Measurements from ENCODE around the gene DGKB. TPM values are rescaled to one million over a fixed set of nuclear protein-coding genes. Genes with fewer than 3 reads are reported as not detected.

DGKB gene
- total RNA-seq, 1 donor from 2014 or later, result 2.9 TPM

- no peak for DNase-seq
Measured at GRCh38 chr7:14377646-14378266, 524.8 kb downstream of the DGKB start.

DNA sequence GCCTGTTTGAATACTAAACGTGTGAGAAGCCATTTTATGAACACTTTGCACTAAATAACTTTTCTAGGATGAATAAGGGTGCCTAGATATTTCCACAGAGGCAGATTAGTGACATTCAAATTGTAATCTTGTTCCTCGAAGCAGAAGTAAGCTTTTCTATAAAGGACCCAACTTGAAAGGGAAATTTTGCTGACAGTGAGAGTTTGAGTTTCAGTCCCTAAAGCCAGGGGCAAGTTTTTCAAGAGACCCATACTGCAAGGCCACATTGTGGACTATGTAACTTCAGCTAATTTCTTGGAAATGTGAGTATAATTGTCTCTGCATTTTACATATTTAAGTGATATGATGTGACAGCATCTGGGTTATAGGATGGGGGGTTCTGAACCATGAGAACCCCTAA lies 525.8 kb downstream of the DGKB start:
- no peak for DNase-seq

DNA sequence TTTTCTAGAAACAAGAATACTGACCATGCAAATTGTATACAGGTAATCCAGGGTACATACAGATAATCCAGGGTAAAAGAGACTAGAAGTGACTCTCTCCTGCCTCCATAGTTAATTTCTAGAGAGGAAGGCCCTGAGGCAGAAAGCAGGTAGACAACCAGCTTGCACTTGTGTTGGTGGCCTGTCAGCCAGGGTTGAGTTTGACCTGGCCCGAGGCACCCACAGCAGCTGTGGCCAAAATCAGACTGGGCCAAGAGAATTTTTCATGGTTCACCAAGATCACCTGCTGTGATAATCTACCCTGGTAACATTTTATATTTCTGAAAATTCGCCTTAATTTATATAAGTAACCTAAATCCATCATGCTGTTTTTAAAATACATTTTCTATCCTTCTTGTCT lies 526.6 kb downstream of the DGKB start:
- DNase-seq, result no peak

GRCh38 chr7:14374336-14374735 lies 528.2 kb downstream of the DGKB start:
- no peak for DNase-seq

DNA sequence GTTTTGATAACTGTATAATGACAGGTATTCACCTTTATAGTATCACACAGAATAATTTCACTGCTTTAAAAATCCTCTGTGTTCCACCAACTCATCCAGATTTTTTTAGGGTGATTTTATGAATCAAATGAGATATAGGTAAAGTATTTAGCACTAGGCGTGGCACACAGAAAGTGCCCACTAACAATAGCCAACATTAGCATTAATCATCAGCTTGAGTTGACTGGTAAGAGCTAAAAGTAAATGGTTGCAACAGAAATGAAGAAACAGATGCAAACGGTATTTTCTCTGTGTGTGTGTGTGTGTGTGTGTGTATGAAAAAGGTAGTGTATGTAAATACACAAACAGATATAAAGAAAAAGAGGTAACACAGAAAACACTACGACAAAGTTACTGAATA lies 534.3 kb downstream of the DGKB start:
- no peak for DNase-seq

DNA sequence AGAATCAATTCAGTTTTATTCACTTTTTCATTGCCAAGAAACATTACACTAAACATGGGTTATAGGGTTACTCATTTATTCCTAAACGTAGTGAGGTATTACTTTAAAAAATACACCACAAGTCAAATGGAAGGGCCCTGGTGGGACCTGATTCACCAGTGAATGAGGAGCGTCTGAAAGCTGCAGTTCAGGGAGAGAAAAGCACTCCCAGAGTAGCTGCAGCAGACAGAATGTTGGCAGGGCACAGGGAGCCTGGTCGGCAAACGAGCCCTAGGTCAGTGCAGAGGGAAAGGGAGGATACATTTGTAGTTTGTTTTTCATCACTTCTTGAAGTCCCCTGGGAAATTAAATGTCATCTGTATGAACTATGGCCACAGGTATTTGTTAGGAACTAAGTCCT lies 551.4 kb downstream of the DGKB start:
- no peak for DNase-seq

GRCh38 chr7:14341200-14341775 lies 561.3 kb downstream of the DGKB start:
- no peak for DNase-seq

GRCh38 chr7:14340393-14341074 lies 562.0 kb downstream of the DGKB start:
- DNase-seq, result no peak

DNA sequence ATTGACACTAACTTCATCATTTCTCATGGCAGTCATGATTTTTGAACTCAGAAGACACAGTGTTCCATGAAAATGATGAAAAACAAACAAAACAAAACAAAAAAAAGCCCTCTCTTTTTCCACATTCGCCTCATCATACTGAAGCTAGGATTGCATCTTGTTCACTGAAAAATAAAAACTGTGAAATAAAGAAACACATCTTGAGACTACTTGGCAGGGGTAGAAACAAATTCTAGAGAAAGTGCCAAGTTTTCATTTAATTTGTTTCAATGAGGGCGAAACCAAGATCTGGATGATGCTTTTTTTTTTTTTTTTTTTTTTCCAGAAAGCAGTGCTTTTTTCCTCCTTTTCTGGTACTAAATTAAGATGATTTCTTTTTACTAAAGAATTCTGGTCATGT lies 562.7 kb downstream of the DGKB start:
- DNase-seq, result no peak

GRCh38 chr7:14336256-14336655 lies 566.3 kb downstream of the DGKB start:
- no peak for DNase-seq

DNA sequence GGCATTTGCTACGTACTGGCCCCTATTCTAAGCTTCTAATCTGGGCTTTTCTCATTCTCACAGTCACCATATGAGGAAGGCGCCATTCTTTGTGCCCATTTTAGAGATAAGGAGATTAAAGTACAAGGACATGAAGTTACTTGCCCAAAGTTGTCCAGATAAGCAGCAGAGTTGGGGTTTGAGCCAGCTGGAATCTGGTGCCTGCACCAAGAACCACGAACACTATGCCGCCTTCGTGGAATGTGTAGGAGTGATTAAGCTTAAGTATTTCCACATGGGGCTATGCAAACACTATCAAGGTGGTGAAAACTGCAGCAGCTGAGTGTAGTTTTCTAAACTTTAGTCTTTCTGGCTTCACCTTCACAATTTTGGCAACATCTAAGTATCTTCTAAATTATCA lies 570.4 kb downstream of the DGKB start:
- DNase-seq, result no peak

- DNase-seq, result no peak
Measured at GRCh38 chr7:14324767-14325166, 577.8 kb downstream of the DGKB start.

DNA sequence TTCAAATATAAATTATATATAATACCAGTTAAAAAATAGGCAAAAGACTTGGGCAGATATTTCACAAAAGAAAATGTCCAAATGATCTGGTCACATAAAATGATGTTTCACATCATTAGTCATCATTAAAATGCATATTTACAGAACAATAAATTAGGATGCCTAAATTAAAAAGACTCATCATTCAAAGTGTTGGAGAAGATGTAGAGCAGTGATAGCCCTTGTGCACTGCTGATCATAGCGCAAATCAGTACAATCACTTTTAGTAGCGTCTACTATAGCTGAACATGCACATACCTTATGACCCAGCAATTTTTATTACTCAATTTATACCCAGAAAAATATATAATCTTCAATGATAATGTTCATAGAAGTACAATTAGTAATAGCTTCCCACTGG lies 579.8 kb downstream of the DGKB start:
- DNase-seq, result no peak

GRCh38 chr7:14321947-14322346 lies 580.6 kb downstream of the DGKB start:
- no peak for DNase-seq

DNA sequence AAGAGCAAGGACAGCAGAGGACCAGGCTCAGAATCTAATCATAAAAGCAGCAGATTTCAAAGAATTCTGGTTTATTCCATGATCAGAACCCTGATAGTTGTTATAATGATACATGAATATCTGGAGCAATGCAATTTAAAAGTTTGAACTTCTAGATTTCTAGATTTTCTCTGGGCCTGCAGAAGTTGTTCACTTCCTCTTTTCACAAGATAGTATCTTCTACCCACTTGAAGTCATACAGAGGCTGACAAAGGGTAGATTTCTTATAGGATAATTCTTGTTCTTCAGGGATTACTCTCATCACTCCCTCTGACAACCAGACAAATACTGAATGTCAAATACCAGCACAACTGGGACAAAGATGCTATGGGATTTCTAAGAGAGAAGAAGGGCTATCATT lies 593.1 kb downstream of the DGKB start:
- no peak for DNase-seq

DNA sequence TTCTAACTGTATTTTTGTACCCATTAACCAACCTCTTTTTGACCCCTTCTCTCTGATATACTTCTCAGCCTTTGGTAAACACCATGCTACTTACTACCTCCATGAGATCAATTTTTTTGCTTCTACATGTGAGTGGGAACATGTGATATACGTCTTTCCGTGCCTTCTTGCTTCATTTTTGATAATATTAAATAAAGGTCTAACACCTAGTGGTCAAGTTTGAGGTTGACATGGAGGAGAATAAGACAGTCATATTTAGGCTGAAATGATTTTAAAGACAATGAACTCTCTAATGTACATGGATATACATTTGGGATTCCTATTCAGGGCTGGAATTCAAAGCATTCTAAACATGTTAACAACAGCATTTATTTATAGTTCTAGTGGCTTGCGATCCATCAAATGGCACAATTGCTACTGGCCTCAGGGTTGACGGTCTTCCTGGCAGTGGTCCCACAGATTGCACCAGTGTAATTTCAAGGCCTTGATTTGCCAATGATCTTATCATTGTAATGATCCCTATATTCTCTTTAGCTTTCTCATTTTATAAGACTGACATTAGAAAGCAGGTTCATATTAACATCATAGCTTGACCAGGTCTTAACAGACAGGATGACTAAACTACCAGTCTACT lies 597.2 kb downstream of the DGKB start:
- no peak for DNase-seq

- DNase-seq, result no peak
Measured at GRCh38 chr7:14303536-14303935, 599.0 kb downstream of the DGKB start.

GRCh38 chr7:14294637-14295036 lies 607.9 kb downstream of the DGKB start:
- DNase-seq, result no peak

DNA sequence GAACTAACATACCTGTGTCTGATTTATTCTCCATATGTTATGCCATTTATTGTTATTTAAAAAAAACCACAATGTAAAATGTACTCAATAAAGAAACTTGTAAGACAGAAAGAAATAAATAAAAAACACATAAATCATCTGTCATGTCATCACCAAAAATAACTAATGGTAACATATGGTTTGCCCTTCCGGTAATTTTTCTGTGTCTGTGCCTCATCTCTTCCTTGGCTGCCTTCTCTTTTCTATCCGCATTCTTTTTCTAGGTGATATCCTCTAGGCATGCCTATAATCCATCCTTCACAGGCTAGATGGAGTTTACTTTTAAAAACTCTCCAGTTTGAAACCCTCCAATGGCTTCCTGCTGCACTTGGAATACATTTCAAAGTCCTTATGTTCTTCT lies 609.1 kb downstream of the DGKB start:
- DNase-seq, result no peak

DNA sequence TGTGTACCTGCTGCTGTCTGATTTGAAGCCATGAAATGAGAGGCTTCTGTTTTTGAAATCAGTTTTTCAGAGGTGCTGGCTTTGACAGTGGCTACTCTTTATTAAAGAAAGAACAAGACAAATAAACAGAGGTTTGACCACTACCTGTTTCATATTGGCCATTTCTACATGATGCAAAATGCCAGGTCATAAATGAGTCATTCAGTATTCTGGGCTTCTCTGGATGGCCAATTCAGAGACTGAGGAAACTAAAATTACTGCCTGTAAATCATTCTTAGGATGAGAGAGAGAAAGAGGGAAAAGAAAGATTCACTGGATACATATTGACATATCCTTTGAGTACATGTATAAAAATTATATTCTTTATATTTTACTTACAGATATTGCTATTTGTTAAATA lies 609.8 kb downstream of the DGKB start:
- no peak for DNase-seq

DNA sequence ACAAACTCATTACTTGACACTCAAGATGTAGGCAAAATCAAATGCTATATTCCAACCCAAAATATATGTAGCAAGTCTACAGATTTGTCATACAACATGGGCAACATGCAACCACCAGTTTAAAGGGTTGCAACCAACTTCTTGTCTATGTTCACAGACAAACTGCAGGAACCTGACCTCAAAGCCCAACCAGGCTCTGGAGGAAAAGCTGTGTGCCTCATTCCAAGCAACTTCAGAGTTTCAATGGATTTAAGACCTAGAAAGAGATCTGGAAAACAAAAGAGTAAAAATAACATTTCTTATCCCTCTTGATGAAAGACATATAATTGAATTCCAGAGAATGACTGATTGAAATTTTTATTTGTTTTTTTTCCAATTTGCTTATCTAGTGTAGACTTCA lies 612.6 kb downstream of the DGKB start:
- no peak for DNase-seq

DNA sequence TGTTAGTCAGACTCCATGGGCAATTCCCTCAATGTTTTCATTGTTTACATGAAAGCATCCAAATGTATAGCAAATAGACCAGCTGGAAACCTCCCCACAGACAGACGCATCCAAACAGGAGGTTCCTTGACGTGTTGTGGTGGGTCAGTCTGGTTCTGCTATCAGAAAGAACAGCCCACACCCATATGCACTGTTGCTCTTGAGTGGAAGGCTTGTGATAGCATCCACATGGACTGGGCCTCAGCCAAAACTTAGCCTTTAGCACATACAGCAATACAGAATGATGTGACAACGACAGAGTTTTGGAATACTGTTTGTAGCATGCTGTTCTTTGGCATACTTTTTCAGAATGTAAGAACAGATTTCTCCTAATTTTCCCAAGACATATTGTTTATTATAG lies 613.9 kb downstream of the DGKB start:
- DNase-seq, result peak; percentile 3

DNA sequence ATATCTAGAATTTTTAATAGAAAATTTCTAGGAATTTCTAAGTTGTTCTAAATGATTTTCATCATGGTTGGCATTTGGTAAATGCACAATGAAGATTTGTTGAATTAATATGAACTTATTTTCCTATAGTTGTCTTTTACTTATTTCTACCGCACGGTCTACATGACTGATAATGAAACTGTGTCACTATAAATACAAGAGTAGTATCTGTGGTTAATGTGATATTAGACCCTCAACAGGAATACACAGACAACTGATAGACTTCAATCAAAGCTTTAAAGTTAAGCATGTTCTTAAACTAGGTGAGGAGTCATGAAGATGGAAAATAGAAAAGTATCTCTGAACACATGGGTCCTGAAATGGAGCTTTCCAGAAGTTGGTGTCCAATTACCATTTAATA lies 615.2 kb downstream of the DGKB start:
- DNase-seq, result no peak

GRCh38 chr7:14286036-14286435 lies 616.5 kb downstream of the DGKB start:
- DNase-seq, result no peak

Measured in skin of body (tissue), 2 donors.